NCI-H146 treated with DMSO at 0.1 percent for 48 hours (cell line): Measurements from ENCODE around the gene RTN4RL2.

ENCODE experiments used
- DNase-seq: peaks from one replicate; lab custom pipeline; 2025; ENCODE audit not compliant: unreplicated experiment; lab: John Stamatoyannopoulos, UW

Gene RTN4RL2

GRCh38 chr11:57460022-57460757 is at the start of gene RTN4RL2:
RTN4RL2 (plus strand) TSS chr11:57460528; CDS start chr11:57460866, 338 bp downstream.
- DNase-seq, result peak; percentile 40

- DNase-seq, result no peak
Observed at GRCh38 chr11:57413681-57414080, 46.6 kb upstream of the RTN4RL2 start.

GRCh38 chr11:57414612-57415212 is 45.6 kb upstream of the RTN4RL2 start:
- no peak for DNase-seq

- DNase-seq, result no peak
Observed at GRCh38 chr11:57416436-57416835, 43.9 kb upstream of the RTN4RL2 start.

- no peak for DNase-seq
Observed at GRCh38 chr11:57417056-57417455, 43.3 kb upstream of the RTN4RL2 start.

- DNase-seq, result no peak
Observed at GRCh38 chr11:57418131-57418530, 42.2 kb upstream of the RTN4RL2 start.

- no peak for DNase-seq
Observed at GRCh38 chr11:57419146-57419545, 41.2 kb upstream of the RTN4RL2 start.

GRCh38 chr11:57421066-57421465 is 39.3 kb upstream of the RTN4RL2 start:
- DNase-seq, result no peak

GRCh38 chr11:57421805-57422204 is 38.5 kb upstream of the RTN4RL2 start:
- DNase-seq, result no peak

- DNase-seq, result no peak
Observed at GRCh38 chr11:57422669-57423068, 37.7 kb upstream of the RTN4RL2 start.

- DNase-seq, result no peak
Observed at GRCh38 chr11:57424137-57424791, 36.1 kb upstream of the RTN4RL2 start.

GRCh38 chr11:57424792-57425564 is 35.4 kb upstream of the RTN4RL2 start:
- DNase-seq, result no peak

GRCh38 chr11:57425565-57426438 is 34.5 kb upstream of the RTN4RL2 start:
- DNase-seq, result no peak

GRCh38 chr11:57426439-57426928 is 33.8 kb upstream of the RTN4RL2 start:
- peak; percentile 65 for DNase-seq

GRCh38 chr11:57426929-57427726 is 33.2 kb upstream of the RTN4RL2 start, which contains the start of gene SLC43A3:
SLC43A3 (minus strand) TSS chr11:57427121; CDS start chr11:57426172, 949 bp downstream.
- peak; percentile 23 for DNase-seq

GRCh38 chr11:57427727-57428082 is 32.6 kb upstream of the RTN4RL2 start:
- no peak for DNase-seq

GRCh38 chr11:57428643-57429042 is 31.7 kb upstream of the RTN4RL2 start:
- no peak for DNase-seq

GRCh38 chr11:57429946-57430345 is 30.4 kb upstream of the RTN4RL2 start:
- DNase-seq, result no peak

- DNase-seq, result no peak
Observed at GRCh38 chr11:57430952-57431351, 29.4 kb upstream of the RTN4RL2 start.
